ENCODE results near the gene SPATA24.
"Not testable (repeated sequence)": the region's sequence is repeated elsewhere in the genome, so short reads cannot be mapped to it uniquely, and the experiment has no call there.

SPATA24 gene, protein sequence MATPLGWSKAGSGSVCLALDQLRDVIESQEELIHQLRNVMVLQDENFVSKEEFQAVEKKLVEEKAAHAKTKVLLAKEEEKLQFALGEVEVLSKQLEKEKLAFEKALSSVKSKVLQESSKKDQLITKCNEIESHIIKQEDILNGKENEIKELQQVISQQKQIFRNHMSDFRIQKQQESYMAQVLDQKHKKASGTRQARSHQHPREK

DNA sequence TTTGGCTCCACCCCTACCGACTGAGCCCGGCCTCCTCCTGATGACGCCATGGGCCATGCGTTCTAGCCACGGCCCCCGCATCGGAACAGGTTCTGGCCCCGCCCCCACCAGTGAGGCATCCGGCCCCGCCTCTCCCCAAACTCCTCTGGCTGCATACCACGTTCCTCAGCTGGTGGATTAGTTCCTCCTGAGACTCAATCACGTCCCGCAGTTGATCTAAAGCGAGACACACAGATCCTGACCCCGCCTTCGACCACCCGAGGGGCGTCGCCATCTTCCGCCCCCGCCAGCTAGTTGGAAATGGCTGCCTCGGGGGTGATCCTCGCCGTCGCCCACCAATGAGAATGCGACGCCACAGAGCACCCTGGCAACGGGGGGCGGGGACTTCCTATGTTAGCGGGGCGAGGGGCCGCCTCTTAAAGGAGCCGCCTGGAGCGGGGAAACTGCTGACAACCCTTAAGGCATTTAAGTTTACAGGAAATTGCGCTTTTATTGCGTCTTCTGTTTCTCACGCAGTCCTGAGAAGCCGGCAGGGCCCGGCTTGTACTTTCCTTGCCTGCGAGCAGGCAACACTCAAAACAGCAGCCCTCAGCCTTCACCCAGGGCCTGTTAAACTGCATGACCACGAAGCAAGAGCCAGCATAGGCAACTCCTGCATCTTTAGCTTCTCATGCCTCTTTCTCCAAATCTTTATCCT is at the start of gene SPATA24:
TSS of gene SPATA24 (minus strand) at position 303 of the 697 bp plus-strand sequence. CDS start at position 274, 29 bp downstream.
- peak; percentile 97 for DNase-seq

DNA sequence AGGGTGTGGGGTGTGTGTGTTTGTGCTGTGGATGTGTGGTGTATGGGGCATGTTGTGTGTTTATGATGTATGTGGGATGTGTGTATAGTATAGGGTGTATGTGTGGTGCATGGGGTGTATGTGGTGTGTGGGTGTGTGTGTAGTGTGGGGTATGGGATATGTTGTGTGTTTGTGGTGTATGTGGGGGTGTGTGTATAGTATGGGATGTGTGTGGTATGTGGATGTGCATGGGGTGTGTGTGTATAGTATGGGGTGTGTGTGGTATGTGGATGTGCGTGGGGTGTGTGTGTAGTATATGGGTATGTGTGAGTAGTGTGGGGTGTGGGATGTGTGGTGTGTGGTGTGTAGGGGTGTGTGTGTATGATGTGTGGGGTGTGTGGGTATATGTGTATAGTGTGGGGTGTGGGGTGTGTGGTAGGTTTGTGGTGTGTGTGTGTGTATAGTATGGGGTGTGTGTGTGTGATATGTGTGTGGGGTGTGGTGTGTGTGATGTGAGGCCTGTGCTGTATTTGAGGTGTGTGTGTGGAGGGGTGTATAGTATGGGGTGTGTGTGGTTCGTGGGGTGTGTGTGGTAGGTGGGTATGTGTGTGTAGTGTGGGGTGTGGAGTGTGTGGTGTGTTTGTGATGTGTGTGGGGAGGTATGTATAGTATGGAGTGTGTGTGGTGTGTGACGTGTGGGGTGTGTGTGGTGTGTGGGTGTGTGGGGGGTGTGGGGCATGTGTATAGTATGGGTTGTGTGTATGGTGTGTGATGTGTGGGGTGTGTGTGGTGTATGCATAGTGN is 48.2 kb upstream of the SPATA24 start:
- no peak for DNase-seq

DNA sequence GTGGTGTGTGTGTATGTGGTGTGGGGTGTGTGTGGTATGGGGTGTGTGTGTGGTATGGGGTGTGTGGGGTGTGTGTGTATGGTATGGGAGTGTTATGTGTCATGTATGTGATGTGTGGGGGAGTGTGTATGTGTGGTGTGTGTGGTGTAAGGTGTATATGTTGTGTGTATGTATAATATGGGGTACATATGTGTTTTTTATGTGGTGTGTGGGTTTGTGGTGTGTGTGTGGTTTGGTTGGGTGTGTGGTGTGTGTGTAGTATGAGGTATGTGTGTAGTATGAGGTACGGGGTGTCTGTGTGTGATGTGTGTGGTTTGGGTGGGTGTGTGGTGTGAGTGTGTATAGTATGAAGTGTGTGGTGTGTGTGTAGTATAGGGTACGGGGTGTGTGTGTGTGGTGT is 47.3 kb upstream of the SPATA24 start:
- no peak for DNase-seq

DNA sequence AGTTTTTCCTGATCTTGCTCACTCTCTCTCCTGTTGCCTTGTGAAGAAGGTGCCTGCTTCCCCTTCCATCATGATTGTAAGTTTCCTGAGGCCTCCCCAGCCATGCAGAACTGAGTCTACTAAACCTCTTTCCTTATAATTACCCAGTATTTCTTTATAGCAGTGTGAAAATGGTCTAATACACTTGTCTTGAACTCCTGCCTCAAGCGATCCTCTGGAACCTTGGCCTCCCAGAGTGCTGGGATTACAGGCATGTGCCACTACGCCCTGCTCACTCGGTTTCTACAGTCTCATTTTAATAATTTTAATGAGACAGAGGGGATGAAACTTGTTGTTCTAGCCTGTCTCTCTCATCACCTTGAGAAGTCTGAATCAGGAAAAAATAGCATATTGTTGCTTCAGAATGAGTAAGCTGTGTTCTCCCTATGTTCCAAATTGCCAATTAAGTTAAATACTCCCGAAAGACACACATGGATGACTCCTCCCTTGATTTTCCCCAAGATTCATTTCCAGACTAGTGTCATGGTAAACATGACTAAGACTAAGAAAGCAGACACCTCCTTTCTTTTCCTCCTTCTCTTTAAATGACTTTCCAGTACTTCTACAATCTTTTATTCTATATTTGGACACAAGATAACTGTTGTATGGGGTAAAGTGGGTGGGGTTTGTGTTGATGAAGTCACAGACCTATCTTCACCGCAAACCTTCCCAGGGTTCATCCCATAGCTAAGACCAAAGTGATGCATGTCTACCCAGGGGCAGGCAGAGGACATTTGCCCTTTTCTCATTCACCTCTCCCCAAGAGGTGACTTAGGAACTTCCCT is 43.3 kb upstream of the SPATA24 start:
- no peak for DNase-seq

DNA sequence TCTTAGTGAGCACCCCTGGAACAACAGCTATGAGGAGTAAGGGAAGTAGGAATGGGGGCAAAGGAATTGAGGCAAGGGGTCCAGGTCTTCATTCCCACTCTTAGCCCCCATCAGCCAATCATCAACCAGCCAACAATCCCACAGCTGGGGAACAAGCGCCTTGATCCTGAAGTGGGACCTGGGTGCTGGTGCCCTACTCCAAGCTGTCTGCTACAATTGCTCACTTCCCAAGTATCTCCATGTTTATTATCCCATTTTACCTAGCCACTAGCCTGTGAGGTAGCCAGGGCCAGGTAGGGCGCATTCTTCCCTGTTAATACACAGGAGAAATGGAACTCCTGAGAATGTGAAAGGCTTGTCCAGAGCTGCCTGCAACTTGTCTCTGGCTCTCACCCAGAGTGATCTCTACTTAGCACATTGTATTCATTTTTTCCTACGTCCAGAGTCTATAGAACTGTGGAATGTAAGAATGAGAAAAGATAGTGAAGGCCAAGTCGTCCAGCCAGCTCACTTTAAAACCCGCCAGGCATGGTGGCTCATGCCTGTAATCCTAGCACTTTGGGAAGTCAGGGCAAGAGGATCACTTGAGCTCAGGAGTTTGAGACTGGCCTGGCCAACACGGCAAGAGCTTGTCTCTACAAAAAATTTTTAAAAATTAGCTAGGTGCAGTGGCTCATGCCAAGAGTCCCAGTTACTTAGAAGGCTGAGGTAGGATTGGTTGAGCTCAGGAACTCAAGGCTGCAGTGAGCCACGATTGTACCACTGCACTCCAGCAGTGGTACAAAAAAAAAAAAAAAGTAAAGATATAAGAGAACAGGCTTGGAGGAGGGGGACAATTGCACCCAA is 41.7 kb upstream of the SPATA24 start:
- DNase-seq = no peak

DNA sequence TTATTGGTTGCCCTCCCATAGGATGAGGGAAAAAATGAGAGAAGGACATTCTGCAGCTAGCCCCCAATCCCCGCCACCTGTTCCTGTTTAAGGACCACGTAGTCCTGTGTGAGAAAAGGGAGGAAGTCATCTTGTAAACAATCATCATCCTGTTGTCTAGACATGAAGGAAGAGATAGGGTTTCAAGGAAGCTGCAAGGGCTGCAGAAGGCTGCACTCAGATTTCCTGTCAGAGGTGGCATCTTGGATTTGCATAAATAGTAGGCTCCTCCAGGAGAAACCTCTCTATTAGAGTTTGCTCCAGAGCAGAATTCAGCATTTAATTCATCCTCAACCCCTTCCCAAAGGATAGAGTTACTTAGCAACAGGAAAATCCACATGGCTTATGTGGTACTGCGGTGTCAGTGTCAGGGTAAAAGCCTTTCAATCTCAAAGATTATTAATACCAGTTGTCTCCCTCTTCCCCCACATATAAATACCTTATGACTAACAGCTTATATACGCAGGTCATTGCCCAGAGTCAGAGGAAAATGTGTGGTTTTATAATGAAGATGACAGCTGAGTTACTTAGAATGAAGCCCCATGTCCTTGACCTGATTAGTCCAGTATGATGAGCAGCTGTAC is 40.1 kb upstream of the SPATA24 start:
- DNase-seq = peak; percentile 41

DNA sequence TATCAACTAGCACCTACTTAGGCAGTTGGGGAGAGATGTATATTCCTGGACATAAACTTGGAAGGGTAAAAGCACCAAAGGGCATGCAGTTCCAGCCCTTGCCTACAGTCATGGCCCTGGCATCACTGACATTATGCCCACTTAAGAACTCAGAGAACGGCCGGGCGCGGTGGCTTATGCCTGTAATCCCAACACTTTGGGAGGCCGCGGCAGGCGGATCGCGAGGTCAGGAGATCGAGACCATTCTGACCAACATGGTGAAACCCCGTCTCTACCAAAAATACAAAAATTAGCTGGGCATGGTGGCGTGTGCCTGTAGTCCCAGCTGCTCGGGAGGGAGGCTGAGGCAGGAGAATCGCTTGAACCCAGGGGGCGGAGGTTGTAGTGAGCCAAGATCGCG is 36.5 kb upstream of the SPATA24 start:
- DNase-seq = not testable (repeated sequence)

DNA sequence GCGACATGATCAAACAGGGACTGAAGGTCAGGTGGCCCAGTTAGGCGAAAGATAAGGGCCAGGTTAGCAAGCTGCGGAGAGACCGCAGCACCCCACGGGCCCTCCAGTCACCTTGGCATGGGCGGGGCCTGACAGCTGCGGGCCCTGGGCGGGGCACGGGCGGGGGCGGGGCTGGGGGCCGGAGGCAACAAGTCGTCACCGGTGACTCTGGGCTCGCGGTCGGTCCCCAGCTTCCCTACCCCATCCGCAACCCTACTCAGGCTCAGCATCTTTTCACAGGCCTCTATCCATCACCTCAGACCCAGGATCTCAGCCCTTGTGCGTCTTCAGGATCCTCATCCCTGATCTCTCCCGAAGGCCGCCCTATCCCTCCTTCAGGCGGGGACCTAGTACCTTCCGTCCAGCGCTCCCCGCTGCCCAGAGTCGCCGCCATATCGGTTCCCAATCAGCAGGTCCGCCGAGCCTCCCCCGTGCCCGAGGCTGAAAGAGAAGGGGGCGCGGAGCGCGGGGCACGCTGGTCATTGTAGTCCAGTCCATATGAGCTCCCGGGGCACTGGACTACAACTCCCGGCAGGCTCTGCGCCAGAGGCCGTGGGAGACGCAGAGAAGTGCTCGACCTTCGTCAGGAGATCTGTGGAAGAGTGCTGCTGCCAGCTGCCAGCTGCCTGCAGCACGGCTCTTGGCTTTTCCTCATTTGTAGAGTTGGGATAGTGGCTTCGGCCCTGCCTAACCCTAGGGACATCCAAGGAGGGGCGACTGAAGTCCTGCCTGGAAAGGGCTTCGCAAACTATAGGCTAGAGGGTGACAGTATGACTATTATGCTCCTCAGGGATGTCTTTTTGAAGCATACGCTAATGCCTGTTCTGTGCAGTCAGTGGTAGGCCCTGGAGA is 35.4 kb upstream of the SPATA24 start, which contains the start of gene DNAJC18:
TSS of gene DNAJC18 (minus strand) at position 513 of the 891 bp plus-strand sequence. CDS start at position 433, 80 bp downstream.
- DNase-seq = peak; percentile 90

DNA sequence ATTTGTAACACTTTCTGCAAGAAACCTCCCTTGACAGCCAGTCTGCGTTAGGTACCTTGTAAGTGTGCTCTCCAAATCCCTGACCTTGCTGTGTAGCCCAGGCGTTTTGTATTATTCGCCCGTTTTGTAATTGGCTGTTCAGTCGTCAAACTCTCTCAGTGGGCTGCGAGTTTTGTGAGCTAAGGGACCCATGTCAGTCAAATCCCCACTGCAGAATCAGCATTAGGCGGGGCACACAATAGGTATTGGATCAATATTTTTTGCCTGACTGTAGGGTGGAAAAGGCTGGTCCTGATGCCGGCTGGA is 34.8 kb upstream of the SPATA24 start:
- DNase-seq = no peak

DNA sequence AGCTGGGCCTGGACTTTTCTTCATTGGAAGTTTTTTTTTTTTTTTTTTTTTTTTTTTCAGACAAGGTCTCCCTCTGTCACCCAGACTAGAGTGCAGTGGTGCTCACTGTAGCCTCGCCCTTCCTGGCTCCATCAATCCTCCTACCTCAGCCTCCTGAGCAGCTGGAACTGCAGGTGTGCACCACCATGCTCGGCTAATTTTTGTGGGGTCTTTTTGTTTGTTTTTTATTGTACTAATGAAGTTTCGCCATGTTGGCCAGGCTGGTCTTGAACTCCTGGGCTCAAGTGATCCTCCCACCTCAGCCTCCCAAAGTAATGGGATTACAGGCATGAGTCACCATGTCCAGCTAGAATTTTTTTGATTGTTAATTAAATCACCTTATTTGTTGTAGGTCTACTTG is 31.8 kb upstream of the SPATA24 start:
- DNase-seq = no peak

DNA sequence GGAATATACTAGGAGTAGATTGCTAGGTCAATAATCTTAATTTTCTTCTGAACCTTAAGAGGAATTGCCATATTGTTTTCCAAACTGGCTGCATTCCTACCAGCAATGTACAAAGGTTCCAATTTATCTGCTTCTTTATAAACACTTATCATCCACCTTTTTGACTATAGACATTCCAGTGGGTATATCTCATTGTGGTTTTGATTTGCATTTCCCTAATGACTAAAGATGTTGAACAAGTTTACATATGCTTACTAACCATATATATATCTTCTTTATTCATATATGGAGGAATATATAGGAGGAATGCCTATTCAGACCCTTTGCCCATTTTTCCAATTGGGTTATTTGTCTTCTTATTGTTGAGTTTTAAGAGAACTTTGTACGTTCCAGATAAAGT is 27.8 kb upstream of the SPATA24 start:
- no peak for DNase-seq

DNA sequence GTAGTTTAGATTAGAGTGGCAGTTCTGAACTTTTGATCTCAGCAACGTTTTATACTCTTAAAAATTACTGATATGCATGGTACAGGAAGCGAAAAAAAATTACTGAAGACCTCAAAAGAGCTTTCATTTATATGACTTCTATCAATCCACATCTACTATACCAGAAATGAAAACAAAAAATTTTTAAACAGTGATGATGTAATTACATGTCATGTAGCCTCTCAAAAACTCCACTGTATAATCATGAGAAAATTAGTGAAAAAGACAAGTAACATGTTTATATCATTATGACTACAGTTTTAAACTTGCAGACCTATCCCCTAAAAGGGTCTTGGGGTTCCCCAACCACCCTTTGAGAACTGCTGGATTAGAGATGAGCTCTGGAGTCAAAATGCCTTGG is 26.1 kb upstream of the SPATA24 start:
- DNase-seq = no peak

DNA sequence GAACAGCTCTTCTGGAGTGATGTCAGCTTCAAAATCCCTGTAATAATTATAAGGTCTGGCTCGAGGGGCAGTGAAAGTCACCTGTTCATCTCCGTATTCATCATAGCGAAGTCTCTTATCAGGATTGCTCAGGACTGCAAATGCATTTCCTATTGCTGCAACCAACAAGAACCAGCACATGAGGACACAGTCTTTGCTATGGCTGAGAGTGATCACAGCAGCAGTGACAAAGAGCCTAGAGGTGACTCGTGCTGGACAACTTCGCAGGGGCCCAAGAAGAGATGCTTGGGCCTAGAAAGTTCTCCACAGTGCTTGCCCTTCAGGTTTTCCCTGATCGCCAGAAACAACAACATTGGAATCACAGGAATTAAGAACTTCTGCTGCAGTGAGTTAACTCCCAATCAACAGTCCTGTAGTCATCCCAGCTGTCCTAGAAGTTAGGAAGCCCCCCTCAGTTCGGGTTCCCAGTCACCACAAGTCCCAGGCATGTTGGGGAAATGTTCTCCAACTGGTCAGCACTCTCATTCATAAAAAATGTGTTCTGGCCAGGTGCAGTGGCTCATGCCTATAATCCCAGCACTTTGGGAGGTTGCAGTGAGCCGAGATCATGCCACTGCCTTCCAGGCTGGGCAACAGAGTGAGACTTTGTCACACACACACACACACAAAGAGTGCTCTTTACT is 22.5 kb upstream of the SPATA24 start:
- no peak for DNase-seq

DNA sequence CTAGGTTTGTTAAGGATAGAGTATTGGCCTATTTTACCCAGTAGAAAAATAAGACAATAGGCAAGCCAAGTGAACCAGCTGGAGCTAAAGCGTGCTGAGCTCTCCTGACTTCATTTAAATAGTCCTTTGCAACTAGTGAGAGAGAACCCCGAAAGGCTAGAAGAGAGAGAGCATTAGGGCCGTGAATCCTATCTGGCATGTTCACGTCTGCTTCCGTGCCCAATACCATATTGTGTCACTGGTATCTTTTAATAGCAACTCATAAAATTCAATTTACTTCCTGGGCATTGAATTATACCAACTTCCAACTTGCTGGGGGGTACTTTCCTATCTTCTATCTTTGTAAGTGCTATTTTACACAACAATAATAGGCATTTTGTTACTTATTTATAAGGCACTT is 21.6 kb upstream of the SPATA24 start:
- no peak for DNase-seq

DNA sequence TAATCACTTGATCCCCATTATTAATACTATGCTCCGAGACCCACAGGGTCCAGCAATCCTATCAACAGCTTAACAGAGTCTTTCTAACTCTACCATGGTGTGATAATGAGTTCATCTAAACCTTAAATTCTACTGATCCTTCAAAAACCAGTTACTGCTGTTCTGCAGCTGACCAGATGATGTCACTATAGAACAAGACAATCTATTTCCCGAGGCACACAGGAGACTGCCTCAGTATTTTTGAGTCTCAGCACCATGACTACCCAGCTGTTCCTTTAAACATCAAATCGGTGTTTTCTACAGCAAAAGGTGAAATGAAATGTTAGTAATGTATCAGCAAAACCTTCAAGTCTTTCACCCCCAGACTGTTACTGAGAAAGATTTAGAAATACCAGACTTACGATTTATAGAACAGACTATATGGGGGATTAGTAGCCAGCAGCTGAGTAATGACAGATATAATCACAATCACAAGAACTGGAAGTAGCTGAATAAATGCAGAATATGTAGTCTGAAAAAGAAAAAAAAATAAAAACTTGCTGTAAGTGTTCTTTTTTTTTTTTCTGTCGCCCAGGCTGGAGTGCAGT is 18.5 kb upstream of the SPATA24 start:
- DNase-seq = peak; percentile 86

DNA sequence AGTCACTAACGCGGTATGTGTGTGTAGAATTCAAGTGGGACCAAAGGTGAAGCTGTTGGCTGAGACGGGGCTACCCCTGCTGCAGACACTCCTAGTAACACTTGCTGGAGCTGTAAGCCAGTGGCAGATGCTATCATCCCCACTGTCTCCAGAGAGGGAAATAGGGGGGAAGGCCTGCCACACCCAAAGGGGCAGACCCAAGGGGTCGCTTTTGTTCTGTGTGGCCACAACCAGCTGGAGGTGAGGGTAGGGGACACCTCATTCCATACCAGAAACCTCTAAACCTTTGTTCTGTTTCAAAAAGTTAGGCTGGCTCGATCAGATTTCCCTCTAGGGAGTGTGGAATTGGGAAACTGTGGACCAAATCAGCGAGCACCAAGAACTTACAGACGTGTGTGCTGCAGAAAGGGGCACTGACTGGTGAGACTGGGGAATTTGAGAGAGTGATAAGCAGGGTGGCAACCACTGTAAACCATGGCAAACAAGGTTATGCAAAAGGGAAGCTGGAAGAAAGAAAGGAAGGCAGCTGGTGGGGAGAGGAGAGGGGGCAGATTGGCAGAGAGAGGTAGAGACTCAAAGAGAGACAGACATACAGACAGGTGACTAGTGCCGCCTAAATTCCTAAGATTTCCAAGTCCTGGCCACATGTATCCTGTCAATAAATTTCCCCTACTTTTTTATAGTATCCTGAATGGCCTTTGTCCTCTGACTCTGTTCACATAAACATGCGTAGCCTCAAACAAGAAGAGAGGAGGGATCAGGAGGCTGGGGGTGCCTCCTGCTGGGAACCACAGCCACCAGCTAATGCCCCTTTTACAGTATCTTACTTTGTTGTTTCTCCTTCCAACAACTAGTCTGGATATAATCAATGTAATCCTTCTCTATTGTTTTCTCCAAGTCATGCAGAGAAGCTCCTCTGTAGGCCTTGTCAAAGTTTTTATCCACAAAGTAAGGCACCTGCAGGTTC is 15.6 kb upstream of the SPATA24 start:
- no peak for DNase-seq

DNA sequence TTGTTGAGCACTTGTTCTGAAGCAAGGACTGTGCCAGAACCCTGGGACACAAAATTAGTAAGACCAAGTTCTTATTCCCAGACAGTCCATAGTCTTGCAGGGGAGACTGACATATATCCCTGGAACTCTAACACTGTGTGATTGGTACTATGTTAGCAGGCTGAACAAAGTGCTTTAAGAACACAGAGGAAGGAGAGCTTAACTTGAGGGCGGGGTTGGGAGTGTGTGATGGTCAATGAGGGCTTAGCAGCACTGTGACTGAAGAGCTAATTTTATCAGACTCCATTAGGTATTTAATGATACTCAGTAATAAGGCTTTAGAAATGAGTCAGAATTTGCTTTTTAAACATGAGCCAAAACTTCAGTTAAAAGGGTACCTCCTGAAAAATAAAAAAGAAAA is 14.9 kb upstream of the SPATA24 start:
- DNase-seq = no peak

DNA sequence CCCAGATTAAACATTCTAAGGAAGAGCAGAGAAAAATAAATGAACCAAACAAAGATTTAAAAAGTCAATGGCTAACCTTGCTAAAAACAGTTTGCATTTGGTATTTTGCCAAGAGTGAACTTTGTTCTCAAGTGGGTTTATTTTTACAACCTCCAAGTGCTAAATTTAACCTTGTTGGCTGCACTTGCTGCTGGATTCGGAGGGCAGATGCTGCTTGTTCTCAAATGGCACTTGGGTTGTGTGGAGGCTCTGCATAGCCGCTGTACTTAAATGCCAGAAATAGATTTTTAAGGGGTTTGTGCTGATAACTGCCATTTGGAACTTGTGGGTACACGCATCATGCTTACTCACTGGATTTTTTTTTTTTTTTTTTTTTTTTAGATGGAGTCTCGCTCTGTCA is 13.3 kb upstream of the SPATA24 start:
- no peak for DNase-seq

Data from CD4-positive, alpha-beta T cell treated with Interleukin-12 subunit alpha and Interleukin-12 subunit beta, for 1 hour (primary cell).